Left colon (tissue), 2 donors: ENCODE data around the gene ELOA. TPM values are rescaled to one million over a fixed set of nuclear protein-coding genes. Genes with fewer than 3 reads are reported as not detected.
"Not testable (repeated sequence)": the region's sequence is repeated elsewhere in the genome, so short reads cannot be mapped to it uniquely, and the experiment has no call there.

Source experiments
- ATAC-seq: fragments of 200-7000 bp; cut with Tn5 transposase; one replicate; pipeline ENCODE4 v1.9.1; 2020; ENCODE audit warnings: mild to moderate bottlenecking, moderate library complexity
- DNase-seq, 2 donors: peaks; one replicate each; pipeline ENCODE4 v3.0.0-alpha.2; 2020
- intact Hi-C, 2 donors: fragments of 100-400 bp; cut with DNase I in 1 of 2; cut with micrococcal nuclease in 1 of 2; formaldehyde crosslinking; loops; one replicate each; pipeline versions ENCODE4 v1.11.2 to v1.14.0; 2022; cut with DNase I, micrococcal nuclease
- total RNA-seq, 2 donors: library from RNA; stranded (reverse); fragmentation: NEBNext Ultra II Directional; extraction: Animal tissue kit (Norgen Biotek cat#: 25700); gene quantifications; one replicate each; pipeline ENCODE4 v1.2.1, GENCODE V29; 2021
- donor health status: DM: no; HTN: no; CAD: no.
- donor health status: DM: yes; HTN: yes; CAD: no.

Gene ELOA
- total RNA-seq, 2 donors from 2014 or later = 29.6 to 34.7 TPM

- ATAC-seq = peak; percentile 12
- intact Hi-C loops = no loop called here
- DNase-seq = peak; percentile 58 to 62
These were observed 53.4 kb downstream of the ELOA start for GRCh38 chr1:23796466-23797271.

- intact Hi-C loops = no loop called here
- ATAC-seq = no peak
- DNase-seq = no peak
These were observed 54.5 kb downstream of the ELOA start for GRCh38 chr1:23797478-23798448.

GRCh38 chr1:23798662-23799142, 55.4 kb downstream of the ELOA start:
- ATAC-seq (no peak), DNase-seq (peak; percentile 30 to 46)
- intact Hi-C loops = no loop called here

- DNase-seq = no peak
- intact Hi-C loops = no loop called here
- ATAC-seq = no peak
These were observed 55.9 kb downstream of the ELOA start for GRCh38 chr1:23799255-23799569.

GRCh38 chr1:23799570-23800399, 56.5 kb downstream of the ELOA start:
- intact Hi-C loops = no loop called here
- DNase-seq (peak; percentile 85 to 95), ATAC-seq (peak; percentile 65)

GRCh38 chr1:23800400-23801337, 57.4 kb downstream of the ELOA start, which contains the start of gene GALE:
Gene GALE, minus strand, starts transcription at chr1:23800754. Its CDS starts 1,747 bp downstream, at chr1:23799007.
- ATAC-seq = peak; percentile 77
- intact Hi-C loops = no loop called here
- peak; percentile 97 to 99 for DNase-seq

GRCh38 chr1:23801338-23801748, 58.1 kb downstream of the ELOA start:
- peak in 1 of 2 donors; percentile 44 for DNase-seq
- ATAC-seq = peak; percentile 11

GRCh38 chr1:23801876-23802275, 58.6 kb downstream of the ELOA start:
- DNase-seq = no peak
- intact Hi-C loops = no loop called here
- no peak for ATAC-seq

More at GRCh38 chr1:23801338-23801748, 58.1 kb downstream of the ELOA start:
- intact Hi-C loops = no loop called here

GRCh38 chr1:23802809-23803342, 59.6 kb downstream of the ELOA start:
- intact Hi-C loops = not testable (repeated sequence)

GRCh38 chr1:23803674-23804073, 60.4 kb downstream of the ELOA start:
- ATAC-seq = no peak
- DNase-seq = no peak
- intact Hi-C loops = no loop called here

More at GRCh38 chr1:23802809-23803342, 59.6 kb downstream of the ELOA start:
- not testable (repeated sequence) for DNase-seq, ATAC-seq

GRCh38 chr1:23804183-23804835, 61.0 kb downstream of the ELOA start:
- intact Hi-C loops = no loop called here
- no peak for ATAC-seq
- no peak for DNase-seq

- ATAC-seq = no peak
- intact Hi-C loops = no loop called here
- DNase-seq = no peak
These were observed 61.8 kb downstream of the ELOA start for GRCh38 chr1:23805025-23805424.

- no peak for ATAC-seq
- intact Hi-C loops = no loop called here
These were observed 63.0 kb downstream of the ELOA start for GRCh38 chr1:23806280-23806679.

GRCh38 chr1:23807453-23807852, 64.2 kb downstream of the ELOA start:
- DNase-seq (no peak), ATAC-seq (no peak)
- intact Hi-C loops = no loop called here

More at GRCh38 chr1:23806280-23806679, 63.0 kb downstream of the ELOA start:
- DNase-seq = no peak

GRCh38 chr1:23809751-23810171, 66.5 kb downstream of the ELOA start:
- ATAC-seq (peak; percentile 90), DNase-seq (peak; percentile 84 to 89)
- intact Hi-C loops = loop anchor here in 1 of 2 donors (10.0 kb wide), 1 partner anchor 105 kb away; the partner anchor contains the start of gene CNR2

GRCh38 chr1:23810818-23811540, 67.7 kb downstream of the ELOA start:
- peak; percentile 92 for ATAC-seq
- peak; percentile 80 to 83 for DNase-seq
- intact Hi-C loops = loop anchor here in 1 of 2 donors (10.0 kb wide), 1 partner anchor 104 kb away; the partner anchor contains the start of gene CNR2
